Central memory CD4-positive, alpha-beta T cell (primary cell): ENCODE measurements around the gene PNMA6E.

Experiments
- DNase-seq: peaks from one replicate; pipeline ENCODE4 v3.0.0; 2022

The PNMA6E gene

DNA sequence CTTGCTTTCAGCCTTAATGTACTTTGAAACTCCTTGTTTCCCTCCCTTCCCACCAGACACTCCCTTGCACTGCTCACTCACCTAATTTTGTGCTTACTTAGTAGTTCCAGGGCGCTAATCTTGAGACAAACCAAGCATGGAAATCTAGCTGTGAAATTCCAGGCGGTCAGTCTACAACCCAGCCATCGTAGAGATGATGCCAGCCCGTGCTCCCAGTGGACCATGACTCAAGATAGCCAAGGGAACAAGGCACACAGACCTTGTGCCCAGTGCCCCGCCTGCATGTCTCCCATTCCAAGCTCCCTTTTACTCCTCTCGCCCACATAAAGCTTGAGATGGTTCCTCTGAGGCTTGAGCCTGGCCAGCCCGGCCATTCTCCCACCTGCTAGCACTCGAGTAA lies 33.7 kb upstream of the PNMA6E start:
- no peak for DNase-seq

DNA sequence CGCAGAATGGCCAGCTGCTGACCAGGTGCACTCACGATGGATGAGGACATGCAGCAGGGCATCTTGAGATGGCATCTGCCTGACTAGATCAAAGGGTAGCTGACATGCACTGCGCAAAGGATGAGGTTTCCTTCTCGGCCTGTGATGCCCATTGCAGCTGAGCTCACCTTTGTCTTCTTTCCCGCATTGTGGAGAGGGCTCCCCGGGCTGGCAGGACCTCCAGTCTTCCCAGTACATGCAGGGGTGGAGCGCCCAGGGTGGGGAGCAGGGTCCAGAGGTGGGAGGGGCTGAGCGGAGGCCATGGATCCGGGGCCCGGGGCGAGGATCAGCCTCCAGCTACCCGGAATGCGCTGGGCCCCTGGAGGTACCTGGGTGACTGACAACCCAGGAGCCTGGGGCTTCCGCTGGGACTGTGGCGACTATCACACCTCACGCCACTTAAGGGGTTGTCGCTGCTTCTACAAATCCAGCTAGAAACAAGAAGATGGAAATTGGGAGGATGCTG lies 32.7 kb upstream of the PNMA6E start:
- DNase-seq, result no peak

DNA sequence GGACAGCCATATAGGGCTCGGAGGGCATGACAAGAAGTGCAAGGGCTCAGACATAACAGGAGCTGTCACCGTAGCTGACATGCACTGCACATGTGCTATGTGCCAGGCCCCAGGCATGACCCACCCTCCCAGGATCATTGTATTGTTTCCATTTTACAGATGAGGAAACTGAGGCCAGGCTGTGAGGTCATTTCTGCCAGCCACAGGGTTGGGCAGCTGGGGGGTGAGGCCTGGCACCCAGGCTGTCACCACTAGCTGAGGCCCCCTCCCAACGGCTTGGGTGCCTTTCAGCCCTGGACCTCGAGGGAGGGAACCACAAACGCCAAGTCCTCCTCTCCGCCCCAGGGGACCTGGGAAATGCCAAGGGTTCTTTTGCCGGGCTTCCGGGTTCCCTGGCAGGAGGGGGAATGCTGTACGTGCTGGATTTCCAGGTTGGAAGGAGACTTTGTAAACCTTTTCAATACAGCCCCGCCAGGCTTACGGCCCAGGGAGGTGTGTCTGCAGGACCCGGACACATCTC lies 32.1 kb upstream of the PNMA6E start:
- DNase-seq, result no peak

DNA sequence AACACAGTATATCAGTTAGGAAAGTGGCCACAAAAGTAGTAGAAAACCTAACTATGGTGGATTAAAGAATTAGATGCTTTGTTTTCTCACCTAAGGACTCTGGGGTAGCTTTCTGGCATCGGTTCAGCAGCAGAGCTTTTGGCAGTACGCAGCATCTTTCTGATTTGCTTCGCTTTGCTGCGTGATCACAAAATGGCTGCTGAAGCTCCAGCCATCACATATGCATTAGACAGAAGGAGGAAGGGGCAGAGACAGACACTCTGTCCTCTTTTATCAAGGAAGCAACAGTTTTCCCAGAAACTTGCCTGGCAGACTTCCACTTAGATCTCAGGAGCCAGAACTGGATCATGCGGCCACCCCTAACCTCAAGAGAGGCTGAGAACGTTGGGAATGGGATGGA lies 29.6 kb upstream of the PNMA6E start:
- DNase-seq, result no peak

DNA sequence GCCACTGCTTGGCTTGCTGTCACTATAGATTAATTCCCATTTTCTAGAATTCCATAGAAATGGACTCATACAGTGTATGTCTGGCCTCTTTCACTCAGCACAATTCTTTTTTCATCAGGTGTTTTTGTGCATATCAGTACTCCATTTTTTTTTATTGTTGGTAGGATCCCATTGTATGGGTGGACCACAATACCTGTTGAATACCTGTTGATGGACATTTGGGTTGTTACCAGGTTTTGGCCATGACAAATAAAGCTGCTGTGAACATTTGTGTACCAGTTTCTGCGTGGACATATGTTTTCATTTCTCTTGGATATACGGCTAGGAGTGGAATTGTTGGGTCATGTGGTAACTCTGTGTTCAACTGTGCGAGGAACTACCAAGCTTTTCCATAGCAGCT lies 25.1 kb upstream of the PNMA6E start:
- no peak for DNase-seq

DNA sequence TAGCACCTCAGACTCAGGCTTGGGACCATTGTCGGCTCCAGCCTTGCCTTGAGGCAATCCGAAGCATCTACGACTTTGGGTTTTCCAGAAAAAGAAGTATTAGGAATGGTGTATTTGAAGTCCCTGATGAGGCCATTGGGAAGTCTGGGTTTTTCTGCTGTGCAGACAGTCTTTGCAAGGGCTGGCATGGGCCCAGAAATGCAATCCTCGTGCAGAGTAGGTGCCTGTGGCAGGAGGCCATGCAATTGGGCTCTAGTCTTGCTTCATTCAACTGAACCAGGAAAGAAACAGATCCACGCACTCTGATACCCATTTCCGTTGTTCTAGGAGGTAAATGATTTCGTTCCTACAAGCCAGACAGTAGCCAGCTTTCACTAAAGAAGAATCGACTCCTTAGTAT lies 22.5 kb upstream of the PNMA6E start:
- no peak for DNase-seq

DNA sequence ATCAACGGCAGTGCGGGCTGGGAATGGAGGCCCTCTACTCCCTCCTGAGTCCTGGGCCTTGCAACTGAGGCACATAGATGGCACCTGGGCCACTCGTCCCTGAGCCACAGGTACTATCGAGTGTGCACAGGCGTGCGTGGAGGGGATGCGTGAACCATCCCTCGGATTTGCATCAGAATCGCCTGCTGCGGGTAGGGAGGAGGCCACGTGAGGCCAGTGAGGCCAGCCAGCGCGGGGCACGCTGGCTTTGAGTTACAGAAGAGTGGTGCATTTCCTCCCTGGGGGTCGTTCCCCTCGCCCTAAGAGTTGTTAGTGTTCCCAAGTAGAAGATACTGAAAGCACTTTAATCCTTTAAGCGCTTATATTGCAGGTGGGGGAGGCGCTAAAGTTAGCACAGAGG lies 20.7 kb upstream of the PNMA6E start:
- no peak for DNase-seq

DNA sequence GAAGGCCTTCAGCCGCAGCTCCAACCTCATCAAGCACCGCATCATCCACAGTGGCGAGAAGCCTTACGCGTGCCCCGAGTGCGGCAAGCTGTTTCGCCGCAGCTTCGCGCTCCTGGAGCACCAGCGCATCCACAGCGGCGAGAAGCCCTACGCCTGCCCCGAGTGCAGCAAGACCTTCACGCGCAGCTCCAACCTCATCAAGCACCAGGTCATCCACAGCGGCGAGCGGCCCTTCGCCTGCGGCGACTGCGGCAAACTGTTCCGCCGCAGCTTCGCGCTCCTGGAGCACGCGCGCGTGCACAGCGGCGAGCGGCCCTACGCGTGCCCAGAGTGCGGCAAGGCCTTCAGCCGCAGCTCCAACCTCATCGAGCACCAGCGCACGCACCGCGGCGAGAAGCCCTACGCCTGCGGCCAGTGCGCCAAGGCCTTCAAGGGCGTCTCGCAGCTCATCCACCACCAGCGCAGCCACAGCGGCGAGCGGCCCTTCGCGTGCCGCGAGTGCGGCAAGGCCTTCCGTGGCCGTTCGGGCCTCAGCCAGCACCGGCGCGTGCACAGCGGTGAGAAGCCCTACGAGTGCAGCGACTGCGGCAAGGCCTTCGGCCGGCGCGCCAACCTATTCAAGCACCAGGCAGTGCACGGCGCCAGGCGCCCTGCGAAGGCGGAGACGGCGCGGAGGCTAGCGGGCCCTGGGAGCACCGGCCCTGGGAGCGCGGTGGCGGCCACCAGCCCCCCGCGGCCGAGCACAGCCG lies 19.9 kb upstream of the PNMA6E start:
- DNase-seq, result no peak

DNA sequence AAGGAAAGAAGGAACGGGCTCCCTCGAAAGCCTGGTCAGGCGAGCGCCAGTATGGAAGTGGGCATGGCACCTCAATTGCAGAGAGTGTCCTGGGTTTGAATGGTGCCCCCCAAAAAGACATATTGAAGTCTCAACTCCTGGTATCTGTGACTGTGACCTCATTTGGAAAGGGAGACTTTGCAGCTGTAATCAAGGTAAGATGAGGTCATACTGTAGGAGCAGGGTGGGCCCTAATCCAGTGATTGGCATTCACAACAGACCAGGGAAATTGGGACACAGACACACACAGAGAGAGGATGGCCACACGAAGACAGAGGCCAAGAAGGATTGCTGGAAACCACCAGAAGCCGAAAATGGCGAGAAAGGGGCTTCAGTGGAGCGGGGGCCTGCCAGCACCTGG lies 16.5 kb upstream of the PNMA6E start:
- DNase-seq, result no peak

DNA sequence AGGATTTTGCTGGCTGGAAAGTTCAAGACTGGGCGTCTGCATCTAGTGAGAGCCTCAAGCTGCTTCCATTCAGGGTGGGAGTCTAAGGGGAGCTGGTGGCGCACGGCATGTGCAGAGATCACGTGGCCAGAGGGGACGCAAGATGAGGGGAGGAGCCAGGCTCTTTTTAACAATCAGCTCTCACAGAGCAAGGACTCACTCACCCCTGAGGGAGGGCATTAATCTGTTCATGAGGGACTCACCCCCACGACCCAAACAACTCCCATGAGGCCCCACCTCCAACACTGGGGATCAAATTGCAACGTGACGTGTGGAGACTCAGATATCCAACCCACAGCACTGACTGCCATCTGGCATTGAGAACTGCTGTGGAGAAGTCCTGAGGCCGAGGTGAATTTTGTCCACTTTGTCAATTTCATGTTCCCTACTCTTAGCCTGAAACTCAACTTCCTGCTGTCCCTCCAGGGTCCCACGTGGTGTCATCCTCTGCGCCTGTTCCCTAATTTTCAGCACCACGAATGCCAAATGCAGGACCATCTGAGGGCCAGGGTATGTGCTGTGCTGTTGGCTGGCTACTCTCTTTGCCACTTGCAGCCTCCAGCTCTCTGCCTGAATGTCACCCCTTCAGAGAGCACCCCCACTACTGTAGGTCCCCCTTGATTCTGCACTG lies 15.8 kb upstream of the PNMA6E start:
- DNase-seq, result no peak

DNA sequence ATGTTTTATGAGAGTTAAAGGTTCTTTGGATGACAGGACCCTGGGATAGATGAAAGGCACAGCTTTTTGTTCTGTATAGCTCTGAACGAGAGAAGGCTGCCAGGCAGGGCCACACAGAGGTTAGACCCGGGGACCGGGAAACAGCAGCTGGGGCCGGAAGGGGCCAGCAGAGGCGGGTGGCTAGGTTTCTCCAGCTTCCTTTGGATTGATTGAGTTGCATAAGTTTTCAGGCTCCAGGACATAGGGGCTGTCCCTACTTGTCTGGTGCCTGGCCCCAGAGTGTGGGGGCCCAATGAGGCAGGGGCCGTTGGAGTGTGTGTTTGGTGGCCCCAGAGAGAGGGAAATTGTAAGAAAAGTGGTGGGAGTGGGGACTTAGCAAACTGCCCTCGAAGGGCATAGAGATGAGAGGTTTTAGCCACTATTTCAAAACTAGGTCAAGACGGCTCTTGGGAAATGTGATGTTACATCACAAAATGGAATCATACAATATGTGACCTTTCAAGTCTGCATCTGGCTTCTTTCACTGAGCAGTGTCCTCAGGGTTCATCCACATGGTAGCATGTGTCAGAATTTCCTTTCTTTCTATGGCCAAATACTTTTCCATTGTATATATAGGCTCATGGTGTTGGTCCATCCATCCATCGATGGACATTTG lies 13.8 kb upstream of the PNMA6E start:
- no peak for DNase-seq

DNA sequence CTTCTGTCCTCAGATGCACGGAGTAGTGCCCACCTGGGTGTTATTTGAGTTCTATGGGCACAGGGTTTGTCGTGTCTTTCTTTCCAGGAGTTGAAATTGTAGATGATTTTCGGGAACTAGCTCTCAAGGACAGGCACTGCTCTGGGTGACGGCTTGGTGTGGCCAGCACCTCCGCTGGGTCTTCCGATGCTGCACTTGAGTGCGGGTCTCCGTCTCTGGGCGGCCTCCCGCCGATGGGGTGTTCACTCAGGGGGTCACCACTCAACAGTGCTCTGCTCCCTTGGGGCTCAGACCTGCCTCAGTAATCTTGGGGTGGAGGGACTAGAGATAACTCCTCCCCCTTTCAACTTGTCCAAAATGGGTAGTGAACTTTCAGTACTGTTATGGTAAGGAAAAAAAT lies 12.6 kb upstream of the PNMA6E start:
- no peak for DNase-seq

DNA sequence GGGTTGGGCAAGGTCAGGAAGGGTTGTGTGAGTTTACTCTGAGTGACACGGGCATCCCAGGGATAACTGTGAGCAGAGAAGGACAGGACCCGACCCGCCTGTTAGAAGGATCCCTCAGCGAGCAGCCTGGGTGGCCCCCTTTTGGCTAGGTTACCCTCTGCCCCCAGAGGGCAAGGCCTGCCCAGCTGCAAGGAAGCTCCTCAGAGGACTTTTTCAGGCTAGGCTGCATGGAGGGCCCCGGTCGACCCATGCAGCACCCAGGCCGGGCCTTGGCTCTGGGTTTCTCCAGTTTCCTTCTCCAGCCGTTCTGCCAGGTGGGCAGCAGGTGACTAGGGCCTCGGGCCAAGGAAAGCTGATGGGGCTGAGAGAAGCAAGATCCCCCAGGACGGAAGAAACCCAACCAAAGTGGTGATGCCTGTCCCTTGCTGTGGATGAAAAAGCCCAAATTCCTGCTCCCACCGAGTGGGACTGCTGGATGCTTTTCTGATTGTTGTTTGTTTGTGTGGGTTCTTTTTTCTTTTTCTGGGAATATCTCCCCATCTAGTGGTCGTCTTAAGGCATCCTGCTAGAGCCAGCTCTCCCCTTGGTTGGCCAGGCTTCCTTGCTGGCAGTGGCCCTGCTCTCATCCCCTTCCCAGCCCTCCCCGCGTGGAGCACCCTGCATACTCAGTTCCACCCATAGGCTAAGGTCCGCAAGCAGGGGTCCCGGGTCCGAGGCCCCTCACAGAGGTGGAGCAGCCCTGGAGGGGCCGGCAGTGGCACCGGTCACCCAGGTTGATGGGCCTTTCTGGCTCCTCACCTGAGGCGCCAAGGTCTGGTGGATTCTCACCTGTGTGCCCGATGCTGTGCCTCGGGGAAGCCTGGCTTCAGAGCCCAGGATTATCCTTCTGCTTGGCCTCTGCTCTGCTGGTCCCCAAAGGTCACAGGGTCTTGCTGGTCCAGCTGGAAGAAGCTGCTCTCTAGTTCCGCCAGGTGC lies 11.9 kb upstream of the PNMA6E start:
- DNase-seq, result no peak

DNA sequence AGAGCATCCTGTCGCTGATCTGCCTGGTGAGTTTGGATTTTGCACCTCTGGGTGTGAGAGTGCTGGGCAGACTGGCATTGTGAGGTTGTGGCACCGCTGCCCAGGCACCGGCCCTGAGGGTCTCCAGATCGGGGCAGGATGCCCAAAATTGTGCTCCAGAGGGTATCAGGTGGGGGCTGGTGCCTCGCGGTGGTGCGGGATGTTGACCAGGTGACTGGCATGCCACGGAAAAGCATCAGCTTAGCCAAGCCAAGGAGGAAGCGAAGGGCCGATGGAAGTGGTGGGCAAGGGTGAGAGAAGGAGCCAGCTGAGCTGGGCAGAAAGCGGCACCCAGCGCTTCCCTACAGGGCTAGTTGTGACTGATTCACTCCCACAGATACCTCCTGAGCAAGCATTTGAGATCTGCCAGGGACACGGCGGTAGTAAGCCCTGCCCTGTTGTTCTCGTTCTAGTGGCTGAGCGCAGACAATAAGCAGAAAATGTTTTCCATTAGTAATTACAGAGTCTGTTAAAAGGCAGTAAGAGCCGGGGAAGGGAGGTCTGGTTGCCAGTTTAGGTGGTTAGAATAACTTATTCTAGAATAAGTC lies 10.9 kb upstream of the PNMA6E start:
- DNase-seq, result no peak

DNA sequence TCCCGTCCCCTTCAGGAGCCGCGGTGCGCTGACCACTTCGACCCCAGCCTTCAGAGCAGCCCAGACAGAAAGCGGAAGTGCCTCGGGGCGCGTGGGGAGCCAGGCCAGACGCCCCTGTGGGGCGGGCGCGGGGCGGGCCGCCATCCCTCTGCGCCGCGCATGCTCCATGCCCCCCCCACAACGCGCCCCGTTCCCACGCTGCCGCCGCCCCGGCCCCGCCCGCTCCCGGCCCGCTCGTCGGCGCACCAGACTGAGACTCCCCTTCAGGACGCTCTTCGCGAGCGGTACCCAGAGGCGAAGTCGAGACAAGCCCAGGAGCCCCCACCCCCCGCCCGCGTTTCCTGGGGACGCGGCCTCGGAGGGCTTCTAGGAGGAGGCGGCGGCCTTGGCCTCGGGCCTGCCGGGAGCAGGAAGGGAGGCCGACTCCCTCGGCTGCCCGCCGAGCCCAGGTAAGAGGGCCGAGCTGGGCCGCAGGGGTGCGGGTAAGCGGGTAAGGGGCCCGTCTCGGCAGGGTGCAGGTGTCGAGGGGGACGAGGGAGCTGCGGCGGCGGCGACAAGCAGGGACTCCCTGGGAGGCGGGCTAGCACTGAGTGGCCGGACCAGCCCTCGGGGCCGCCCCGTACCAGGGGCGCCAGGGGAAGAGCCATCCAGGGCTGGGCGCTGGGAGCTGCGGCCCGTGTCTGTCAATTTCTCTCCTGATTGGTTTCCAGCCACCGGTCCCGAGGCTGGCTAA lies 10.3 kb upstream of the PNMA6E start, which contains the start of gene ZFP92:
ZFP92 (plus strand) TSS at position 218 of the 733 bp plus-strand sequence. CDS start 6,851 bp downstream, outside the sequence.
- peak; percentile 9 for DNase-seq

DNA sequence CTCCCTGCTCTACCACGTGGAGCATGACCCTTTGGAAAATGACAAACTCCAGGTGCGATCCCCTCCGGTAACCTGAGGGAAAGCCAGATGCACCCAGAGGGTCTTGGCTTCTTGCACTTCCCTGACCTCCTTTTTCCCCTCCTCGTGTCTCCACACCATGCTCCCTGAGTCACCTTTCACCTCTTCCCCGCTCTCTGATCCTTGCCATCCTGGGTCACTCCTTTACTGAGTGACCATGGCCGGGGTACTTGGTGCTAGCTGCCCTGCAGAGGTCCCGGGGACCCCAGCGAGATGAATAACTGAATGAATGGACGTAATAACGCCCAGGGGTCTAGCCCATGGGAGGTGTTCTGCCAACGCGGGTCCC lies 9.7 kb upstream of the PNMA6E start:
- no peak for DNase-seq

DNA sequence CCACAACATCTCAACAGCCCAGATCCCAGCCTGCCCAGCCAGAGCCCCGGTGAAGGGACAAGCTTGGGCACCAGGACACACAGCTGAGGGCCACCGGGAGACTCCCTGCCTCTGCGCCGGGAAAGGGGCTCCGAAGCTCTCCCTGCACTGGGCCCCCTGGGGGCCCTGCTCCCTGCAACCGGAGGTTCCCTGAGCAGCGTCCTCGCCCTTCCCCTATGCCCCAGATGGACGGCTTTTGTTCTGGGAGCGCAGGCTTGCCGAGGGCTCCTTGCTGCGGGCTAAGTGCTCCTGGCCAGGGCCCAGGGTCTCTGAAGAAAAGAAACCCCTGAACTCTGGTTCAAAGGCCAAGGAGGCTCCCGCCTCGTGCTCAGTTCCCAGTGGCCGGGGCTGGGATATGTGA lies 9.2 kb upstream of the PNMA6E start:
- DNase-seq, result no peak

DNA sequence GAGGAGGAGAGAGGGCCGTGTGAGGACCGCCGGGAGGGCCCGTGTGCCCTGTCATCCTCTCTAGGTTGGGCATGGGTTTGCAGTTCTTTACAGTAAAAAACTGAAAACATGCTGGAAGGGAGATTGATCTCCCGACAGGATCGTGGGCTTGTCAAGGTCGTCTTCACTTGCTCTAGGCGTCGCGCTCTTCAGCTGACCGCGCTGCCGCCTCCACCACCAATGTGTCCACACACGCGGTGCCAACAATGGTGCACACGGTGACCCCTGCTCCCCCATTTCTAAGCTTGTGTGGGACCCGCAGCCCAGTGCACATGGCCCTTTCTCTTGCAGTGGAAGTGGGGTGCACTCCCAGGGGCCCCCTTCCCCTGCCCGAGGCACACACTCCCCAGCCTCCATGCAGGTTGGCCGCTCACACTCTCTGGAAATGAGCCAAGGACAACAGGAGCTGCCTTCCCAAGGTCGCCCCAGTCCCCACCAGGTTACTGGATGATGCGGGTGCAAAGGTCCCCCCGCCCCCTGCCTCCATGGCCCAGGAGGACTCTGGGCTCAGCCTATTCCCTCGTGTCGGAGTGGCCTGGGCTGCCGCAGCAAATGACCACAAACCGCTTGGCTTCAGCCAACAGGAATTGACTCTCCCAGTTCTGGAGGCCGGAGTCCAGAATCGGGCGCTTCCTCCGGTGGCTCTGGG lies 8.4 kb upstream of the PNMA6E start:
- no peak for DNase-seq

DNA sequence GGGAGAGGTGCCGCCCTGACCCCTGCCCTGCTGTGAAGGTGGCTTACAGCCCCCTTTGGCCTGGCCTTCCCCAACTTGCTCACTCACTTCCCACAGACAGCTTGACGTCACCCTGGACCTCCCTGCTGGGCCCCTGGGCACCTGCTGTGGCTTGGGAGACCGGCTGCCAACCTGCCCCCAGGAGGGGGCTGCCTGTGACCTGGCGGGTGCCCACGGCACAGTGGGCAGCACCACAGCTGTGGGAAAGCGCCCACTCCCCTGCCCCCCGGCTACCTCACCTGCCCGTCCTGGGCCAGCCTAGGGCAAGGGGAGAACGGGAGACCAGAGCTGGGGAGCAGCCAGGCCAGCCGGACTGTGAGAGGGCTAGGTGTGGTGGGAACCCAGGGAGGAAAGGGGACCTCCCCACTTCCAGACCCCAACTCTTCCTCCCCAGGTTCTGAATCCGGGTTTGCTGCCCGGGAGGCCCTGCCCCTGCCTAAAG lies 7.8 kb upstream of the PNMA6E start:
- DNase-seq, result no peak

DNA sequence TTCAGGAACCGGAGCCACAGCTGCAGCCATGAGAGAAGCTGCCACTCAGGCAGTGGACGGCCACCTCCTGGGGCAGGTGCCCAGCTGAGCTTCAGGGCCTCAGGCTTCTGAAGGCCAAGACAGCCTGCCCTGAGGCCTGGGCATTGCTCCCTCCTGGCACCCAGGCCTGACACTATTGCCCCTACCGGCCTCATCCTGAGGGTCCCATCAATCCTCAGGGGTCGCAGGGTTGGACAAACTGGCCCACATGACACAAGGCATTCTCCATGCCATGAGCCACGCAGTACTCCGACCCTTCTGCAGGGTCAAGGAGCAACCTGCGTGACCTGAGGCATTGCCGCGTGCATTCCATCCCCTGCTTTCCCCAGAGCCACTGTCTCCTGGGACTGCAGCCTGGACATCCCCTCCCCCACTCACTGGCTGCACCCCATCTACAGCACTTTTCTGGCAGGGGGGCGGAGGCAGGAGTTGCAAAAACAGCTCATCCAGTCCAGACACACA lies 7.1 kb upstream of the PNMA6E start:
- no peak for DNase-seq
